ENCODE results near the gene SLC44A5.
"Not testable (repeated sequence)": the region's sequence is repeated elsewhere in the genome, so short reads cannot be mapped to it uniquely, and the experiment has no call there.

SLC44A5 gene

DNA sequence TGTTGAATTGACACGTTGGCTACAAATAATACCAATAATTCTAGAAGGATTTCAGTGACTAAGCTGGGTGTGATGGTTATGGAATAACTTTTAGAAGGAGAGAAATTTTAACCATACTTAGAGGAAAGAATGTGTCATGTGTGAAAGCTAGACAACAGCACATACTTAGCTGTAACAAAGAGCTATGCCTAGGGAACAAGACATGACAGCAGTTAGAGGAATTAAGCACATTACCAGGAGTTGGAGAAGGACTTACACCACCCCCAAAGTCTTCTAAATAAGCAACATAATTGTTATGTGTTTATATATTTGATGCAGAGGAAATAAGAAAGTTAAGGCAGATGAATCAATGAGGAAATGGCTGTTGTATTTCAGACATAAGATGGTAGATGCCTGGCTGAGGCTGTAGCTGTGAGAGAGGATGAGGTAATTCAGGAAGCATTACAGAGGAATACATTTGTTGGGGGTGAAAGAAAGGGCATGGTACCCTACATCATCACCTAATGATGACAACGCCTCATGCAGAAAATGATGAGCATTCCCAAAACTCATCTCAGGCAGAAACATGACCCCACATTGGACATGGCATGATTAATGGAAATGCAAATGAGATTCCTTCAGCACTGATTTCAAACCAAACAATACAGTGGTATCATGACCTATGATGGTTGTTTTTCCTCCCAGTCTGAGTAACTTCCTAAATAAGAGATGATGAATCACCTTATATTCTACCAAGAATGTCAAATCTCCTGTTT lies 265.2 kb downstream of the SLC44A5 start:
- no peak for DNase-seq

DNA sequence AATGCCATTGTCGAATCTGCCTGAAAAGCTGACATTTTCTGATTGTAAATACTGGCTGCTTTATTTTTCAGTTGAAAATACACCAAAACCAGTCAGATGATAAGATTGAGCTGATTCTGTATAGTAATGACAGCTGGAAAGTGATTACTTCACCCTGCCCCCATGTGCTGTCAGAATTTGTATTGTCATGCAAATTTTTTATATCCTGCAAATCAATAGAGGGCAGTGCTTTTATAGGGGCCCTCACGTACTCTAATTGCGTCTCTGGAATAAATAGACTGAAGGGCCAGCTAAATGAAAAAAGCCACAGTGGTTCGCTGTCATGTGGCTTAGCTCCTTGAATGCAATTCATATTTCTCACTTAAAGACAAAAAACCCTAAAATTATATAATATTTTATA lies 268.1 kb downstream of the SLC44A5 start:
- no peak for DNase-seq

DNA sequence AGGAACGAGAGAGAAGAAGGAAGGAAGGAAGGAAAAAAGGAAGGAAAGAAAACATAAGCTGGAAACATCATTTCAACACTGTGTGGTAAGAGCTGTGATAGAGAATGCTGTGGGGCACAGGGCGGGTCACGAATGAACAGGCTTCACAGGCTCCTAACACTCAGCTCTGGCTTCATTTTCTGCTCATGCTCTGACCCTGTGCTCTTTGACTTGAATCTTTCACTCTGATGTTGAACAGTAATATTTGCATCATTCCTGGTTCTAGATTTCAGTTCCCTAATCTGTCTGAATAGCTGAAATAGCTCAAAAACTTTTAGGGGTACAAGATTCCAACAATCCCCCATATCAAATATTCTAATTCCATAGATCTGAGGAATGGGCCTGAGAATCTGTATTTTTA lies 269.4 kb downstream of the SLC44A5 start:
- DNase-seq, result no peak

DNA sequence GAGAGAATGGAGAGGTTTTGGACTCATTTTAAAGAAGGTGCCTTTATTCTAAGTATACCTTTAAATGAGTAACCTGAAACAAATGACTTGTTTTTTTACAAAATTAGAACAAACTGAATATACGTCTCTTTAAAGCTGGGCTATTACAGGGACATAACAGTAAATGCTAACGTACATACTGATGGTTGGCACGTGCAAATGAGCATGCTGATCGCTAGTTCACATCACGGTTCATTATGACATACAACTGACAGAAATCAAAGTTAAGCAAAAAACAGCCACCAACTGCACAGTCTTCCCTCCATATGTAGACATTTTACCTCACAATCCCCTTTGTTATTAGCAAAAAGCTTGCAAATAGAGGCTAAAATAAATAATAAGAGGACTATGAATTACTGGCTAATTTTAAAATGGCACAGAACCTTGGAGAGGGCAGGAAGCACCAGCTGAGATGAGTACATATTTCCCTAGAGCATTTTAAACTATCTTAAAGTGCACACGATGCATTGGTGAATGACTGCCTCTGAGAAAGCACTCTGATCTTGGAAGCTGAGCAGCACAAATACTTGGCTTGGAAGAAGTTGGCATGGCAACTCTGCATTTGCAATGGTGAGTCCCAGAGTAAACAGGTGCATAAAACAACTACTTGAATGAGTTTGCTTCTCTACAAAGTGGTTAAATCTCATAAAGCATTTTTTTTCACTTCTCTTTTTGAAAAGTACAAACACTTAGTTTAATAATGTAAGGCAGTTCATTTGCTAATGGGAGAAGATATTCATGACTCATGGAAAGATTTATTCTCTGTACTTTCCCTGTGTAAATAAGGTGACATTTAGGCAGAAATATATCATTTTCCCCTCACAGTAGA lies 272.1 kb downstream of the SLC44A5 start:
- no peak for DNase-seq

DNA sequence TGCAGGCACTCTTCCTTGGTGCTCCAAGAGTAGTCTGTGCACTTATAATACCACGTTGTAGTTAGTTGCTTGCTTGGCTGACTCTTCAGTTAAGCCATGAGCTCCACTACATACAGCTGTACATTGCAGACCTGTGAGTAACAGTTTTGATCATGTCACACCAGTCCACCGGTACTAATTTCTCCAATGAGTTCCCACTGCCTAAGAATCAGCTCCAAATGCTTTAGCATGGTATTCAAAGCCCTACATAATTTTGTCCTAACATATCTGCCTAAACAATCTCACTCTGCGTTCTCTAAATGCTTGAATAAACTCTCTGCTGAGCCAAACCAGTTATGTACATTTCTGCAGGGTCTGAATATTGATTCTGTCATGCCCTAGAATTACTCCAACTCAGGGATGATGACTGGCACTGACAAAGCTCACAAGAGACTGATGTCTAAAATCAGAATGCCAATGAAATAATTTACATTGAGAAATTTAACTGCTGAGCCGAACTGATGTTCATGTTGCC lies 276.0 kb downstream of the SLC44A5 start:
- DNase-seq, result no peak

DNA sequence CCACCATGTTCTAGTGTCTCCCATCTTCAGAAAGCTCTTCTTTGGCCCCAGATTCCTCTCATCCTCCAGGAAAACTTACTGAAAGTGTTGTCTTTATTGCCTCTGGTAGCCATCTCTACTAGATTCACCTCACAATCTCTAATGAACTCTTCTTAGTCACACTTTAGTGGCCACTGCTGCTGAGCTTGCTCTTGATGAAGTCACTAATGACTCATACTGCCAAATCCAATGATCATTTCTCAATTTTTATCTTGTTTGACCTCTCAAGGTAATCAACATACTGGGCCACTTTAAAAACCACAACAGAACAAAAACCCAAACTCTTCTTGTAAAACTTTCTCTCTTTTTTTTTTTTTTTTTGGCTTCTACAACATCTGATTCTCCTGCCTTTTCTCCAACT lies 280.3 kb downstream of the SLC44A5 start:
- no peak for DNase-seq

DNA sequence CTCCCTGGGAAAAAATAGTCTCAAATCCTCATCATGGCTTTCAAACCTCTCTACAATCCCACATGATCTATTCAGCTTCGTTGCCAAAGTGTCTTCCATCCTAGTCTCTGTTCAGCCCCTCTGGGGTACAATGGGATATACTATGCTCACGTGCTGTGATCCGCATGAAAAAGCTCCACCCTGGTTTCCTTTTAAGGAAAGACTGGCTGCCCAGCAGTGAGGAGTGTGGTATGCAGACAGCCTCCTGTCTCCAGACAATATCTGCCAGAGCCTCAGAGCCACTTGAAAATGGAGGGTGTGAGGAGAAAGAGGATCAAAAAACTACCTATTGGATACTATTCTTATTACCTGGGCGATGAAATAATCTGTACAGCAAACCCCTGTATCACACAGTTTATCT lies 282.2 kb downstream of the SLC44A5 start:
- no peak for DNase-seq

DNA sequence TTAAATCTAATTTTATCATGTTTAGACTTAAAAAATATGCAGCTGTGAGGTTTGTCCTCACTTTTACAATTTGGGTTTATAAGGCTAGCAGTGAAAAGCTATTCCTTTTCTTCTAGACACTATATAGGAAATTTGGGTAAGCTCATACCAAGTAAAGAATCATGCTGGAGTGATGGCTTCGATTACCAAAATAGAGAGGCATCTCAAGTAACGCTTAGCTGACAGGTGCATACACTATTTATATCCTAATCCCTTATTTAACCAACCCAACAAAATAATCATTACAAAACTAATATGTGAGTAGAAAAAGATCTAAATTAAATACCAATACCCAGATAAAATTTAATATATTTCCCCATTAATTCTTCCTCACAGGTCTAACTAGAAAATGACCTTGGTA lies 283.5 kb downstream of the SLC44A5 start:
- DNase-seq, result no peak

DNA sequence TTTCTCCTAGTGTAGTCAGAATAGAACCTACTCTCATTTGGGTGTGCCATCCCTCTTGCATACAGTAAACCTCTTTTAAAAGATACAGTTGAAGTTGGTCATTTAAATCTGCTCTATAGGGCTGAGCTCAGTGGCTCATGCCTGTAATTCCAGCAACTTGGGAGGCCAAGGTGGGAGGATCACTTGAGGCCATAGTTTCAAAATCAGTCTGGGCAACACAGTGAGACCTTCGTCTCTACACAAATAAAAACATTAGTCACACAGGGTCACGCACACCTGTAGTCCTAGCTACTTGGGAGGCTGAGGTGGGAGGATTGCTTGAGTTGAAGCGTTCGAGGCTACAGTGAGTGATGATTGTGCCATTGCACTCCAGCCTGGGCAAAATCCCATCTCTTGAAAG lies 292.9 kb downstream of the SLC44A5 start:
- DNase-seq, result no peak

DNA sequence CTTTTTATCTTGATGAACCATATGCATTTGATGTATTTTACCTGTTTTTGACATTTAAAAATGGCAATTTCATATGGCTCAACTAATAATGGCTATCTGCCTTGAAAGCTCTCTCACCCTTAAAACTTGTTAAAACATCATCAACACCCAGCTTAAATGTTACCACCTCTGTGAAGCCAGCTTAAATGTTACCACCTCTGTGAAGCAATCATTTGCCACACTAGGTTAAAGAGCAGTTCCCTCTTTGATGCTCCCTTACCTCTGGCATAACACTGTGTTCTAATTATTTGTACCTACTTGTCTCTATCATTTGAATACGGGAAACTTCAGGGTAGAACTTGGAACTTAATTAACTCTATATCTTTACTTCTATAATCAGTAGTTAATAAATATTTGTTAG lies 294.7 kb downstream of the SLC44A5 start:
- no peak for DNase-seq

DNA sequence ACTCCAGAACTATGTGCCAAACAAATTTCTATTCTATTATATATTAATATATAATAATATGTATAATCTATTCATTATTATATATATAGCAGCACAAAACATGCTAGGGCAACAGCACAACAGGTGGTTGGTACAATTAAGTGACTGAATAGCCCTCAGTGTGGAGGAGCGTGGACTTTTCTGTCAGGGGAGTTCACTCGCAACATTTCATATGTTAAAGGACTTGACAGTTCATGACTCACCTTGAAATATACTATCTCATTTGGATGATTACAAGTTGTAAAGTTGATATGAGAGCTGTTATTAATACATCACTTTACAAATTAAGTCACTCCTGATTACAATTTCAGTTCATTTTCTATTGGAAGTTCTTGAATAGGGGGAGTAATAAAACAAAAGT lies 298.3 kb downstream of the SLC44A5 start:
- DNase-seq, result no peak

DNA sequence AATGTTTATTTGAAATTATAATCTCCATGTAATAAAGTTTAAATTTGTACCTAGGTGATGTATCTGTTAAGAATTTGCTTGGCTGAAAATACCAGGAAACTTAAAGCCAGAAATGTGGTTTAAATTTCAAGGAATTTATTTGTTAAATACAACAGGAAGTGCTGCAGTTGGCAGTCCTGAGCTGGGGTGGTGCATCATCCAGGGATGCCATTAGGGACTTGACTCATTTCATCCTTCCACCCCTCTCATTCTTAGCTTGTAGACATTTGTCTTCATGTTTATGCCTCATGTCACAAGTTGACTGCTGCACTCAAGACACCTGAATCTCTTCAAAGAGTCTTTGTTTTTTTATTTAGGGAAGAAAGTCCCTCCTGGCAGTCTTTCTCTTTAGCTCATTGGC lies 300.8 kb downstream of the SLC44A5 start:
- no peak for DNase-seq

DNA sequence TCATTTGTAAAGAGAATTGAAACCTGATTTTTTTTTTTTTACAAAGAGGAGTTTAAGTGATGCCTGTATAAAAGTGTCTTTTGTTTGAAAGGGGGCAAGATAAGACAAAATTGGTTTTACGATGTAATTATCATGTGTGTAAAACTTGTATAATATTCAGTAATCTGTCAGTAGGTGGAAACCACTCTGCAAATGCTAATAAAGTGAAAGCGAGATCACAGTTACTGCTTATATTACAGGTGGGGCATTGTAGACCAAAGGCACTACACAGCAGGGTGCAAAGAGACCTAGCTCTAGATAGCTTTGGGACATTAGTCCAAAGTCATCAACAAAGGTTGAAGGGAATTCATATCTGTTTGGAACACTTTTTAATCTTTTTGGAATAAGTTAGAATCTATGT lies 302.5 kb downstream of the SLC44A5 start:
- no peak for DNase-seq

DNA sequence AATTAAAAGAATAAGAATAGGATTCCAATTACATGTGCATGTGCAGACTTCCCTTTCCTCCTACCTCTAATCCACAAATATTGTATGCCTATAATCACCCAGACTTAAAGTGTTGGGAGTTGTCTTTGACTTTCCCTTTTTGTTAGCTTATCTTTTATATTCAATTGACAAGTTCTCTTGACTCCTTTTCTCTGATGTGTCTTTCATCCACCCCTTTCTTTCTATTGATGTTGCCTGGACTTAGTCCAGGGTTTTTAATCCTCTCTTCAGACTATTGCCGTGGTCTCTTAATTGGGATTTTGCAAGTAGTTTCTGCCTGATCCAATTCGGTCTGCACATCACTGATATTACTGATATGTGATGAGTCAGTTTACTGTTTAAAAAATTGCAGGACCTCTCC lies 305.9 kb downstream of the SLC44A5 start:
- DNase-seq, result no peak

DNA sequence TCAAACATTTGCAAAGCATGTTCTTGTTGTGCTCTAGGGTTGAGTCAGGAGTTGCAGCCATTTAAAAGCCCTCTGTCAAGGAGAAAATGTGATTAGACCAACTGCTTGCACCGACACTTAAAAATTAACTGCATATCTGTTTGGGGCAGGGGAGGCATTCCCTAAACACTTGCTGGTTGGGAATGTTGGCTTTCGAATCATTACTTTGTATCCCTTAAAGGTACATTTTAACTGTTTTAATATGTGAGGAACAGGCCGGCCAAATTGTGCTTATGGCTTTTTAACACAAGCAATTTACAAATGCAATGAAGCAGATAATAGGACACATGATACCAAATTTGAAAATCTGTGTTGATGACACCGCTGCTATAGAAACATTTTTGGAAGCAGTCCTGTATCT lies 317.6 kb downstream of the SLC44A5 start:
- no peak for DNase-seq

DNA sequence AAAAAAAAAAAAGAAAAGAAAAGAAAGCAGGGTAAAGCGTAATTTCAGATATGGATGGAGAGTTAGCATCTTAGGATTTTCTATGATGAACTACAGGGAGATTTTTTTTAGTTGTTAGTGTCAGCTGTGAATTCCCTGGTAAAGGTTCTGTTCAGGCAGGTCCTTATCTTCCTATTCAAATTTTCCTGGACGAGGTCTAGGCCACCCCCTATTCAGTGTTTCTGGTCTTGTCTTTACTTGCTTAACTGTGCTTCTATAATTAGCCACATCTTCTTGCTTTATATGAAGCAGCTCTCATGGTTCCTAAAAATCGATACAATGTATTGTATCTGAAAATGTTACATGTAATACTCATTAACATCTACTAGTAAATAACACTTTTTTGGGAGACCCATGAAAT lies 318.9 kb downstream of the SLC44A5 start:
- no peak for DNase-seq

DNA sequence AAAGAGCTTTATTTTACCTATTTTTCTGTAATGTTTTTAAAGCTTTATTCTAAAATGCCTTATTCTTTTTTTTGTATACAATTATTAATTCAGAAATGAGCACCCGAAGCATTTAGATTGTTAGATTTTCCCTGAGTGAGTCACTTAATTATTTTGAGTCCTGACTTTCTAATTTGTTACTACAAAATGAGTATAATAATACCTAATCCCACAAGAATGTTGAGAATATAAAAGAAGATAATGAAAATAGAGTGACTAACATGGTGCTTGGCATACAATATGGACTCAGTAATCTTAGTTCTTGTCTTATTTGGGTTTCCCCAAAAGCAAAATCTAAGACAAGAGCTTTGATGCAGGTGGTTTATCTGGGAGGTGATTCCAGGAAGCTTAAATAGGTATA lies 334.5 kb downstream of the SLC44A5 start:
- DNase-seq, result no peak

DNA sequence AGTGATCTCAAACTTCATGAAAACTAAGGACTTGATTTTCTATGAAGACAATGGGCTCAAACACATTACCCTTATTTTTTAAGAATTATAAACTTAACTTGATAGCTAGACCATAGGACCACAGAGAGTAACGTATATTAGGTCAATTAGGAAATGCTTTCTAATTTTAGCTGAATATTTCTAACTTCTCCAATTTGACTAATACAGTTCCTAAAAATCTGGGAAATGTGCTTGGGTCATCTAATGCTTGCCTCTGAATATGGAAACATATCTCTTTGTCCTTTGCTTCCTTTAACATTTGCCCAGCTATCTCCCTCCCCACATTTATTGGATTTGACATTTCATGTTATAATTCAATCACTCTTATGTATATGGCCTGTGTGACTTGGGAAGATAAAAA lies 335.3 kb downstream of the SLC44A5 start:
- no peak for DNase-seq

DNA sequence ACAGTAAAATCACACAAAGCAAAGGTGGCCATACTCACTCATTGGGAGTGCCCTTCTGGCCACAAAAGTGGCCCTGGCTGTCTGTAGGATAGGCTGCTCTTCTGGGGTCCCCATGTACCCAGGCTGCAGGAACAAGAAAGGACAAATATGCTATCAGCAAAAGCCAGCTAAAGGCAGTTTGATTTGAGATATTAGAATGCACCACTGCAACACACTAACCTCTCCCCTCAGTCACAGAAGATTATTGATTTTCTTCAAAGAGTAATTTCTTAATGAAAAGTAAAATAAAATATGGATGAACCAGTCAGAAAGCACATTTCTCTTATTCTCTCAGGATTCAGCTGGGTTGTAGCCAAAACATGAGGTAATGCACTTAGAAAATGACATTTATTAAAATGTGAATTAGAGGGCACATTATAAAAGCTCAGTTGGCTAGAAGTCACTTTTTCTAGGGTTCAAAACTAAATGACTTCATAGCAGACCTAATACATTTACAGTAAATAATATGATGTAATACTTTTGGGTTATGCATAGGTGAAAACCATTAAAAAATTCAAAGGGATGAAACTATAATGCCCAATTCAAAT lies 335.9 kb downstream of the SLC44A5 start:
- DNase-seq, result no peak

DNA sequence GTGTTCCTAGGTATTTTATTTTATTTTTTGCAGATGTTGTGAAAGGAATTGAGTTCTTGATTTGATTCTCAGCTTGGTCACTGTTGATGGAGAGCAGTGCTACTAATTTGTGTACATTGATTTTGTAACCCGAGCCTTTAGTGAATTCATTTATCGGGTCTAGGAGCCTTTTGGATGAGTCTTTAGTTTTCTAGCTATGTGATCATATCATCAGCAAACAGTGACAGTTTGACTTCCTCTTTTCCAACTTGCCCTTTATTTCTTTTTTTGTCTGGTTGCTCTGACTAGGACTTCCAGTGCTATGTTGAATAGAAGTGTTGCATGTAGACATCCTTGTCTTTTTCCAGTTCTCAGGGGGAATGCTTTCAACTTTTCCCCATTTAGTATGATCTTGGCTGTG lies 337.8 kb downstream of the SLC44A5 start:
- no peak for DNase-seq

DNA sequence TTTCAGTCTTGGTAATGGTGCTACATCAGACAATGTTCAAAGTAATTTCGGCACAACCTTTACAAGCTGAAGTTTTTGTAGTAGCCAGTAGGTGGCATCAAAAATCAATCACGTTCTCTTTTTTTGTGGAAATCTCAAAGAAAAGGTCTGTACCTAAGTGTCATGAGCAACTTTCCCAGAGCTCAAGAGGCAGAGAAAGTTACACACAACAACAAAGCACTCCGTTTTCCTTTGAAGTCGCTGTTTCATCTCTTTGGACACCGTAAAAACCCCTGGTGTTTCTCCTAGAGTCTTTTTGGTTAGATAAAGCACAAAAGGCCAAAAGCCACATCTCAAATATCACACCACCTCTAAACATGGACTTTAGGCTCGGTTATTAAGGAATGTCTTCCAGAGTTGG lies 345.1 kb downstream of the SLC44A5 start:
- no peak for DNase-seq

DNA sequence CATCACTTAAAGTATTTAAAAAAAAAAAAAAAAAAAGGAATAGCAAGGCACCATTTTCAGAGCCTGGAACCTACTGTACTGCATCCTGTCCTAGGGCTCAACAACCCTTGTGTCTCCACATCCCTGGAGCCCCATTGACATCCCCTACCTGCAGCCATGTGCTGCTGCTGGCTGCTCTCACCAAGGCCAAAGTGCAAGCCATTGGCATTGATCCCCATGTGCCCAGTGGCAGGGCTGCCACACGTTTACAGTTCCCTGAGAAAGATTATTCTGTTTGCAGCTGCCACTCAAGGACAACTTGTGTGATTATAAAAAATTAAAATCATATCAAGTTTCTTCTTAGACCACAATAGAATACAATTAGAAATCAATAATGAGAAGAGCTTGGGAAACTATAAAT lies 346.8 kb downstream of the SLC44A5 start:
- no peak for DNase-seq

DNA sequence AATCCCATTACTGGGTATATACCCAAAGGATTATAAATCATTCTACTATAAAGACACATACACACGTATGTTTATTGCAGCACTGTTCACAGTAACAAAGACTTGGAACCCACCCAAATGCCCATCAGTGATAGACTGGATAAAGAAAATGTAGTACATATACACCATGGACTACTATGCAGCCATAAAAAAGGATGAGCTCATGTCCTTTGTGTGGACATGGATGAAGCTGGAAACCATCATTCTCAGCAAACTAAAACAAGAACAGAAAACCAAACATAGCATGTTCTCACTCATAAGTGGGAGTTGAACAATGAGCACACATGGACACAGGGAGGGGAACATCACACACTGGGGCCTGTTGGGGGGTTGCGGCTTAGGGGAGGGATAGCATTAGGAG lies 347.3 kb downstream of the SLC44A5 start:
- not testable (repeated sequence) for DNase-seq

DNA sequence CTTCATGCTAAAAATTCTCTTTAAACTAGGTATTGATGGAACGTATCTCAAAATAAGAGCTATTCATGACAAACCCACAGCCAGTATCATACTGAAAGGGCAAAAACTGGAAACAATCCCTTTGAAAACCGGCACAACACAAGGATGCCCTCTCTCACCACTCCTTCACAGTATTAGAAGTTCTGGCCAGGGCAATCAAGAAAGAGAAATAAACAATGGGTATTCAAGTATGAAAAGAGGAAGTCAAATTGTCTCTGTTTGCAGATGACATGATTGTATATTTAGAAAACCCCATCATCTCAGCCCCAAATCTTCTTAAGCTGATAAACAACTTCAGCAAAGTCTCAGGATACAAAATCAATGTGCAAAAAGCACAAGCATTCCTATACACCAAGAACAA lies 349.0 kb downstream of the SLC44A5 start:
- DNase-seq, result not testable (repeated sequence)
